Measurements from ENCODE around the gene RAB1B.

DNA sequence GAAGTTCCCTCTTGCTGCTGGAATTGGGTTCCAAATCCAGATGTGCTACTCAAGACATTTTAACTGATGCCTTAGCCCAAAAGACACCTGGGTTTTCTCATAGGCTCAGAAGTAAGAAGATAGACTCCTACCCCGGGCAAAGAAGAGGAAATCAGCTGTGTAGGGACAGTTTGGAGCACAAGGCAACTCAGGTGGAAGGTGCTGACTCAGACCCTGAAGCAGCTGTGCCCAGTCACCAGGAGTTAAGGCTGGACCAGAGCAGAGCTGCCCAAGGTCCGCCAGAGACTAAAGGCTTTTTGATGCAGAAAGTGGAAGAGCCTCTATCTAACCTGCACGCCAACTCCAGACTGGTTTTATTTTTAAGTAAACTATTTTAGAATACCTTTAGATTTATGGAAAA is 20.6 kb upstream of the RAB1B start:
- TF ChIP-seq FOXK2 (IDR thresholded peaks at IDR 0.05) (no peak), SUZ12 (IDR thresholded peaks at IDR 0.05) (no peak), SP1 (IDR thresholded peaks at IDR 0.05) (no peak), ZNF384 (IDR thresholded peaks at IDR 0.05) (no peak), FOXM1 (IDR thresholded peaks at IDR 0.05; ENCODE audit: borderline replicate concordance) (no peak), LEF1 (IDR thresholded peaks at IDR 0.05; ENCODE audit: borderline replicate concordance) (no peak), BHLHE40 (IDR thresholded peaks at IDR 0.05; ENCODE audit: borderline replicate concordance) (no peak), ARNT (IDR thresholded peaks at IDR 0.05) (no peak), FOXA1 (IDR thresholded peaks at IDR 0.05) (no peak), ELF4 (IDR thresholded peaks at IDR 0.05) (no peak), HDGF (IDR thresholded peaks at IDR 0.05; ENCODE audit: borderline replicate concordance) (no peak), PKNOX1 (IDR thresholded peaks at IDR 0.05) (no peak)
